Adrenal gland (tissue), 12 donors: ENCODE measurements around the gene MAP4K1. TPM values are rescaled to one million over a fixed set of nuclear protein-coding genes. Genes with fewer than 3 reads are reported as not detected.

Experiments
- DNase-seq, 7 donors: peaks; one replicate each; pipeline ENCODE4 v3.0.0-alpha.2; 2019 to 2020
- H3K27ac ChIP-seq, 5 donors: fragments of 200-600 bp; sonication (generic) in 4 of 5; 1 replicate in 3 of 5; 2 replicates in 2 of 5; pipeline versions ENCODE4 v1.5.1 to v1.8.0; 2016 to 2020; ENCODE audit warnings: mild to moderate bottlenecking in 1 of 5
- H3K27me3 ChIP-seq: fragments of 200-600 bp; 2 replicates; pipeline ENCODE4 v1.8.0; 2021
- H3K36me3 ChIP-seq, 2 donors: fragments of 200-600 bp; replicated peaks in 1 of 2; 1 replicate in 1 of 2; 2 replicates in 1 of 2; pipeline versions ENCODE4 v1.5.1 to v1.8.0; 2018 to 2022
- H3K4me1 ChIP-seq, 2 donors: fragments of 200-600 bp; replicated peaks in 1 of 2; 1 replicate in 1 of 2; 2 replicates in 1 of 2; pipeline versions ENCODE4 v1.5.1 to v1.8.0; 2018 to 2021
- H3K4me3 ChIP-seq, 4 donors: fragments of 200-600 bp; sonication (generic) in 3 of 4; one replicate each; pipeline ENCODE4 v1.5.1; 2016 to 2018
- H3K9me3 ChIP-seq, 3 donors: fragments of 200-600 bp; sonication (generic) in 1 of 3; replicated peaks in 1 of 3; 1 replicate in 2 of 3; 2 replicates in 1 of 3; pipeline versions ENCODE4 v1.5.1 to v1.8.0; 2016 to 2021
- POLR2A ChIP-seq, 2 donors: fragments of 450-650 bp; IDR thresholded peaks; one replicate each; pipeline ENCODE4 v1.6.1; 2017; ENCODE audit warnings: antibody characterized with exemption in 2 of 2, mild to moderate bottlenecking in 2 of 2, moderate library complexity in 1 of 2
- WGBS, 4 donors: extraction: QIAGEN DNeasy Blood & Tissue Kit in 2 of 4; methylation state at CpG; one replicate each; pipeline versions ENCODE4 v1.1.5 to v1.1.7; 2013 to 2017; 5-methylcytosine and 5-hydroxymethylcytosine counted together
- intact Hi-C, 2 donors: fragments of 100-400 bp; cut with DNase I; formaldehyde crosslinking; loops; one replicate each; pipeline versions ENCODE4 v1.14.1 to v1.15.0; 2022 to 2023
- polyA plus RNA-seq, 3 donors: library from polyadenylated mRNA; stranded (reverse); fragments of 200-250 nt in 2 of 3; fragments of 350-450 nt in 1 of 3; fragmentation: Illumina TruSeq in 1 of 3; extraction: RNeasy Lipid Tissue Mini Kit (QIAGEN cat#74804) in 1 of 3; gene quantifications; one replicate each; pipeline ENCODE4 v1.2.3, GENCODE V29; 2013 to 2014
- total RNA-seq, 9 donors: library from RNA; depleted of rRNA in 4 of 9; stranded (reverse); fragments of >200 nt in 4 of 9; fragments of 120-200 nt in 1 of 9; fragmentation: NEBNext Ultra II Directional in 1 of 9; extraction: Animal tissue kit (Norgen Biotek cat#: 25700) in 1 of 9; gene quantifications; one replicate each; pipeline versions ENCODE4 v1.1.0 to v1.2.4, GENCODE V29; 2013 to 2023
- TF ChIP-seq, protein P1 (sequence below), 6 experiments: fragments of 450-650 bp in 4 of 6; fragments of 200-600 bp in 2 of 6; sonication (generic) in 1 of 6; IDR thresholded peaks; 1 replicate in 5 of 6; 2 replicates in 1 of 6; pipeline versions ENCODE4 v1.5.1 to v1.8.0; 2016 to 2021; ENCODE audit warnings: antibody characterized with exemption in 6 of 6, mild to moderate bottlenecking in 2 of 6, moderate library complexity in 1 of 6
- donor health status: healthy with polysubstance abuse.
- donor health status: Bipolar disorder and iron deficiency.
- donor health status: DM: yes; HTN: yes; CAD: no.
- donor health status: DM: no; HTN: no; CAD: no.
- donor health status: DM: no; HTN: no; CAD: no.
- donor health status: DM: yes; HTN: yes; CAD: no.

MAP4K1 gene
- total and polyA plus RNA-seq, 12 donors = 1.1 to 12.5 (median 4.1) TPM

DNA sequence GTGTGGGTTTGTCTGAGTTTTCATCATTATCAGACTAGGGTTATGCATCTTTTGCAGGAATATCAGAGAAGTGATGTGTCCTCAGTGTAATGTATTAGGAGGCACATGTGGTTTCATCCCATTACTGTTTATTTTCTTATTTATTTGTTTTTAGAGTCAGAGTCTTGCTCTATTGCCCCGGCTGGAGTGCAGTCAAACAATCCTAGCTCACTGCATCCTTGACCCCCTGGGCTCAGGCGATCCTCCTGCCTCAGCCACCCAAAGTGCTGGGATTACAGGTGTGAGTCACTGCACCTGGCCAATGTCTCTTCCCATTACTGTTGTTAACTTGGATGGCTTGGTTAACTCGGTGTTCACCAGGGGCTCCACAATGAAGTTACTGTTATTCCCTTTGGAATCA is 67.4 kb downstream of the MAP4K1 start:
- no peak overlapping the region for H3K4me3 ChIP-seq
- TF ChIP-seq, protein P1, sequence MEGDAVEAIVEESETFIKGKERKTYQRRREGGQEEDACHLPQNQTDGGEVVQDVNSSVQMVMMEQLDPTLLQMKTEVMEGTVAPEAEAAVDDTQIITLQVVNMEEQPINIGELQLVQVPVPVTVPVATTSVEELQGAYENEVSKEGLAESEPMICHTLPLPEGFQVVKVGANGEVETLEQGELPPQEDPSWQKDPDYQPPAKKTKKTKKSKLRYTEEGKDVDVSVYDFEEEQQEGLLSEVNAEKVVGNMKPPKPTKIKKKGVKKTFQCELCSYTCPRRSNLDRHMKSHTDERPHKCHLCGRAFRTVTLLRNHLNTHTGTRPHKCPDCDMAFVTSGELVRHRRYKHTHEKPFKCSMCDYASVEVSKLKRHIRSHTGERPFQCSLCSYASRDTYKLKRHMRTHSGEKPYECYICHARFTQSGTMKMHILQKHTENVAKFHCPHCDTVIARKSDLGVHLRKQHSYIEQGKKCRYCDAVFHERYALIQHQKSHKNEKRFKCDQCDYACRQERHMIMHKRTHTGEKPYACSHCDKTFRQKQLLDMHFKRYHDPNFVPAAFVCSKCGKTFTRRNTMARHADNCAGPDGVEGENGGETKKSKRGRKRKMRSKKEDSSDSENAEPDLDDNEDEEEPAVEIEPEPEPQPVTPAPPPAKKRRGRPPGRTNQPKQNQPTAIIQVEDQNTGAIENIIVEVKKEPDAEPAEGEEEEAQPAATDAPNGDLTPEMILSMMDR (IDR thresholded peaks at IDR 0.05) = no peak
- no peak for TF ChIP-seq POLR2A (IDR thresholded peaks at IDR 0.05)
- no peaks in the 10 kb centered on the region for H3K27me3 ChIP-seq
- no peaks in the 10 kb centered on the region for H3K36me3 ChIP-seq
- H3K9me3 ChIP-seq = no peaks in the 10 kb centered on the region
- 62 to 68% (median 66%) methylated on average over 3 of the region's 3 CpGs for WGBS, 4 donors
- no peaks in the 10 kb centered on the region for H3K4me1 ChIP-seq
- intact Hi-C loops = no loop called here
- no peak overlapping the region for H3K27ac ChIP-seq
- no peak for DNase-seq

GRCh38 chr19:38549942-38550341 is 67.8 kb downstream of the MAP4K1 start:
- peaks cover 0 to under 1% of the 10 kb centered on the region in 2 donors for H3K4me1 ChIP-seq
- no peaks in the 10 kb centered on the region for H3K27me3 ChIP-seq
- WGBS, 4 donors = 77 to 84% (median 79%) methylated on average over 4 of the region's 4 CpGs
- TF ChIP-seq, protein P1 (IDR thresholded peaks at IDR 0.05) = no peak
- TF ChIP-seq POLR2A (IDR thresholded peaks at IDR 0.05) = no peak
- H3K9me3 ChIP-seq = no peaks in the 10 kb centered on the region
- H3K4me3 ChIP-seq = no peak overlapping the region
- H3K27ac ChIP-seq = no peak overlapping the region
- no peaks in the 10 kb centered on the region for H3K36me3 ChIP-seq
- no peak for DNase-seq
- intact Hi-C loops = loop anchor here in 1 of 2 donors (10.0 kb wide), 1 partner anchor 85 kb away; no protein-coding TSS in a partner anchor

DNA sequence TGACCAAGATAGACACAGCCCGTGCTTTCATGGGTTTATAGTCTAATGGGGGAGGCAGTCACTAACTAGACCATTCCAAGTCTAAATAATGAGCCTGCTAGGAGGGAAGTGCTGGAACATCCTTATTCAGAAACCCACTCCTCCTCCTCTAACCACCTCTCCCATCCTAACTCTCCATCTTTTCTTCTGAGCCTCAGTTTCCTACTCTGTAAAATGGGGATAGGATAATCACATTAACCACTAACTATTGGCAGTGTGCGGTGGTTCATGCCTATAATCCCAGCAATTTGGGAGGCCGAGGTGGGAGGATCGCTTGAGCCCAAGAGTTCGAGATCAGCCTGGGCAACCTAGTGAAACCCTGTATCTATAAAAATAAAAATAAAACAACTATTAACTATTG is 68.7 kb downstream of the MAP4K1 start:
- Histone ChIP-seq H3K9me3 (no peaks in the 10 kb centered on the region), H3K27ac (no peak overlapping the region), H3K27me3 (no peaks in the 10 kb centered on the region), H3K4me3 (no peak overlapping the region), H3K36me3 (no peaks in the 10 kb centered on the region), H3K4me1 (peaks cover 7 to 10% of the 10 kb centered on the region in 2 donors)
- WGBS, 4 donors = 89 to 94% (median 92%) methylated on average over 5 of the region's 5 CpGs
- TF ChIP-seq, protein P1 (IDR thresholded peaks at IDR 0.05) = no peak
- no peak for TF ChIP-seq POLR2A (IDR thresholded peaks at IDR 0.05)
- no peak for DNase-seq
- intact Hi-C loops = loop anchor here in 1 of 2 donors (10.0 kb wide), 1 partner anchor 86 kb away; no protein-coding TSS in a partner anchor

DNA sequence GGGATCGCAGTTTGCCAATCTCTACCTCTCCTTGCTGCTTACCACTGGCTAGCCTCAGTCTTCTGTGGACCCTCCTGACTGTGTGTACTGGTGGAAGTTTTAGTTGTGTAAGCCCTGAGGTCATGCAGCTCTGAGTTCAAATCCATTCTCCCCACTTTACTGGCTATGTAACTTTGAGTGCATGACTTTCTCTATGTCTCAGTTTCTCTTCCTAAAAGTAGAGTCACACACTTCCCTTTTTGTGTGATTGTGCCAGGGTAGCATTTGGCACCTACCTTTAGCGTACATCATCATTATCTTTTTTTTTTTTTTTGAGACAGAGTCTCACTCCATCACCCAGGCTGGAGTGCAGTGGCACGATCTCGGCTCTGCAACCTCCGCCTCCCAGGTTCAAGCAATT is 70.3 kb downstream of the MAP4K1 start:
- DNase-seq = no peak
- H3K27me3 ChIP-seq = no peaks in the 10 kb centered on the region
- no peak for TF ChIP-seq POLR2A (IDR thresholded peaks at IDR 0.05)
- TF ChIP-seq, protein P1 (IDR thresholded peaks at IDR 0.05) = no peak
- H3K36me3 ChIP-seq = no peaks in the 10 kb centered on the region
- H3K4me1 ChIP-seq = peaks cover 7 to 11% of the 10 kb centered on the region in 2 donors
- WGBS, 4 donors = 84 to 92% (median 88%) methylated on average over 5 of the region's 5 CpGs
- H3K9me3 ChIP-seq = no peaks in the 10 kb centered on the region
- no peak overlapping the region for H3K27ac ChIP-seq
- no peak overlapping the region for H3K4me3 ChIP-seq
- intact Hi-C loops = loop anchor here in 1 of 2 donors (10.0 kb wide), 1 partner anchor 87 kb away; no protein-coding TSS in a partner anchor
